ENCODE measurements around the gene TICRR. TPM values are rescaled to one million over a fixed set of nuclear protein-coding genes. Genes with fewer than 3 reads are reported as not detected.

Gene TICRR
- total RNA-seq, 1 donor from 2014 or later: 21.0 TPM

- Mint-ChIP-seq H3K36me3 (ENCODE audit: low read depth) (no peaks in the 10 kb centered on the region), H3K27me3 (no peaks in the 10 kb centered on the region), H3K27ac (no peak overlapping the region), H3K4me1 (no peaks in the 10 kb centered on the region), H3K9me3 (no peaks in the 10 kb centered on the region), H3K4me3 (no peak overlapping the region)
- DNase-seq: no peak
- intact Hi-C loops (cut with micrococcal nuclease): no loop called here
Measured at GRCh38 chr15:89646416-89647141, 71.3 kb downstream of the TICRR start.

GRCh38 chr15:89647191-89647851 is 72.1 kb downstream of the TICRR start:
- Mint-ChIP-seq H3K9me3 (no peaks in the 10 kb centered on the region), H3K4me1 (no peaks in the 10 kb centered on the region), H3K36me3 (ENCODE audit: low read depth) (no peaks in the 10 kb centered on the region), H3K4me3 (no peak overlapping the region), H3K27ac (no peak overlapping the region), H3K27me3 (peaks cover 2% of the 10 kb centered on the region)
- intact Hi-C loops (cut with micrococcal nuclease): no loop called here
- DNase-seq: peak; percentile 91

- Mint-ChIP-seq H3K27me3 (peaks cover 8% of the 10 kb centered on the region), H3K36me3 (ENCODE audit: low read depth) (no peaks in the 10 kb centered on the region), H3K9me3 (no peaks in the 10 kb centered on the region), H3K4me3 (no peak overlapping the region), H3K27ac (no peak overlapping the region), H3K4me1 (no peaks in the 10 kb centered on the region)
- DNase-seq: no peak
- intact Hi-C loops (cut with micrococcal nuclease): no loop called here
Measured at GRCh38 chr15:89648106-89649012, 73.1 kb downstream of the TICRR start.

GRCh38 chr15:89649013-89649625 is 73.8 kb downstream of the TICRR start:
- no peaks in the 10 kb centered on the region for H3K4me1 Mint-ChIP-seq
- no peak overlapping the region for H3K27ac Mint-ChIP-seq
- H3K36me3 Mint-ChIP-seq (ENCODE audit: low read depth): no peaks in the 10 kb centered on the region
- intact Hi-C loops (cut with micrococcal nuclease): no loop called here
- DNase-seq: no peak
- H3K9me3 Mint-ChIP-seq: no peaks in the 10 kb centered on the region
- no peak overlapping the region for H3K4me3 Mint-ChIP-seq
- H3K27me3 Mint-ChIP-seq: peaks cover 11% of the 10 kb centered on the region

- H3K27me3 Mint-ChIP-seq: peaks cover 17% of the 10 kb centered on the region
- H3K27ac Mint-ChIP-seq: no peak overlapping the region
- H3K4me3 Mint-ChIP-seq: no peak overlapping the region
- DNase-seq: no peak
- intact Hi-C loops (cut with micrococcal nuclease): no loop called here
- H3K4me1 Mint-ChIP-seq: peaks cover 5% of the 10 kb centered on the region
- H3K9me3 Mint-ChIP-seq: no peaks in the 10 kb centered on the region
- peaks cover 2% of the 10 kb centered on the region for H3K36me3 Mint-ChIP-seq (ENCODE audit: low read depth)
Measured at GRCh38 chr15:89649716-89650115, 74.4 kb downstream of the TICRR start.

GRCh38 chr15:89652131-89652530 is 76.9 kb downstream of the TICRR start:
- no peak for DNase-seq
- H3K4me1 Mint-ChIP-seq: peaks cover 13% of the 10 kb centered on the region
- H3K27ac Mint-ChIP-seq: no peak overlapping the region
- no peaks in the 10 kb centered on the region for H3K9me3 Mint-ChIP-seq
- H3K27me3 Mint-ChIP-seq: peaks cover 34% of the 10 kb centered on the region
- H3K4me3 Mint-ChIP-seq: no peak overlapping the region
- H3K36me3 Mint-ChIP-seq (ENCODE audit: low read depth): peaks cover 2% of the 10 kb centered on the region
- intact Hi-C loops (cut with micrococcal nuclease): no loop called here

GRCh38 chr15:89652666-89653065 is 77.4 kb downstream of the TICRR start:
- H3K36me3 Mint-ChIP-seq (ENCODE audit: low read depth): peaks cover 2% of the 10 kb centered on the region
- no peak overlapping the region for H3K27ac Mint-ChIP-seq
- intact Hi-C loops (cut with micrococcal nuclease): no loop called here
- DNase-seq: no peak
- peaks cover 35% of the 10 kb centered on the region for H3K27me3 Mint-ChIP-seq
- H3K4me1 Mint-ChIP-seq: peaks cover 13% of the 10 kb centered on the region
- no peaks in the 10 kb centered on the region for H3K9me3 Mint-ChIP-seq
- H3K4me3 Mint-ChIP-seq: no peak overlapping the region

- Mint-ChIP-seq H3K4me3 (no peak overlapping the region), H3K36me3 (ENCODE audit: low read depth) (peaks cover 2% of the 10 kb centered on the region), H3K9me3 (no peaks in the 10 kb centered on the region), H3K4me1 (peaks cover 13% of the 10 kb centered on the region), H3K27ac (no peak overlapping the region), H3K27me3 (peaks cover 37% of the 10 kb centered on the region)
- DNase-seq: no peak
- intact Hi-C loops (cut with micrococcal nuclease): no loop called here
Measured at GRCh38 chr15:89653578-89653977, 78.3 kb downstream of the TICRR start.

- Mint-ChIP-seq H3K27me3 (peaks cover 43% of the 10 kb centered on the region), H3K4me1 (peaks cover 15% of the 10 kb centered on the region), H3K27ac (no peak overlapping the region), H3K36me3 (ENCODE audit: low read depth) (peaks cover 2% of the 10 kb centered on the region), H3K4me3 (peak overlapping the region; percentile 82), H3K9me3 (no peaks in the 10 kb centered on the region)
- no peak for DNase-seq
- intact Hi-C loops (cut with micrococcal nuclease): no loop called here
Measured at GRCh38 chr15:89654301-89654761, 79.1 kb downstream of the TICRR start.

- H3K36me3 Mint-ChIP-seq (ENCODE audit: low read depth): peaks cover 2% of the 10 kb centered on the region
- H3K27ac Mint-ChIP-seq: peak within 1 kb of the TSS; percentile 11
- no peaks in the 10 kb centered on the region for H3K9me3 Mint-ChIP-seq
- peak within 1 kb of the TSS; percentile 82 for H3K4me3 Mint-ChIP-seq
- peak; percentile 70 for DNase-seq
- peaks cover 15% of the 10 kb centered on the region for H3K4me1 Mint-ChIP-seq
- H3K27me3 Mint-ChIP-seq: peaks cover 48% of the 10 kb centered on the region
- intact Hi-C loops (cut with micrococcal nuclease): no loop called here
Measured at GRCh38 chr15:89654847-89655805, 79.9 kb downstream of the TICRR start, which contains the start of gene KIF7. Gene KIF7, minus strand, starts transcription at chr15:89655467. Its CDS starts 2,537 bp downstream, at chr15:89652930.

- Mint-ChIP-seq H3K27me3 (peaks cover 56% of the 10 kb centered on the region), H3K27ac (no peak overlapping the region), H3K9me3 (no peaks in the 10 kb centered on the region), H3K4me1 (peaks cover 15% of the 10 kb centered on the region), H3K4me3 (peak overlapping the region; percentile 82), H3K36me3 (ENCODE audit: low read depth) (peaks cover 2% of the 10 kb centered on the region)
- intact Hi-C loops (cut with micrococcal nuclease): no loop called here
- DNase-seq: no peak
Measured at GRCh38 chr15:89656116-89656815, 81.0 kb downstream of the TICRR start.

GRCh38 chr15:89657686-89658200 is 82.5 kb downstream of the TICRR start:
- Mint-ChIP-seq H3K36me3 (ENCODE audit: low read depth) (peaks cover 2% of the 10 kb centered on the region), H3K4me1 (peaks cover 15% of the 10 kb centered on the region), H3K27ac (no peak overlapping the region), H3K27me3 (peaks cover 58% of the 10 kb centered on the region), H3K4me3 (no peak overlapping the region), H3K9me3 (no peaks in the 10 kb centered on the region)
- intact Hi-C loops (cut with micrococcal nuclease): no loop called here
- DNase-seq: no peak
